Erythroblast (primary cell): ENCODE results near the gene DQX1.

Experiments
- GATA1 ChIP-seq: IDR thresholded peaks from 2 replicates; pipeline ENCODE4 v1.6.1; 2011; ENCODE audit warnings: low read depth, mild to moderate bottlenecking, control low read depth, low read length, moderate library complexity
- POLR2A ChIP-seq: IDR thresholded peaks from 2 replicates; pipeline ENCODE4 v1.6.1; 2011; ENCODE audit warnings: mild to moderate bottlenecking, low read length

DNA sequence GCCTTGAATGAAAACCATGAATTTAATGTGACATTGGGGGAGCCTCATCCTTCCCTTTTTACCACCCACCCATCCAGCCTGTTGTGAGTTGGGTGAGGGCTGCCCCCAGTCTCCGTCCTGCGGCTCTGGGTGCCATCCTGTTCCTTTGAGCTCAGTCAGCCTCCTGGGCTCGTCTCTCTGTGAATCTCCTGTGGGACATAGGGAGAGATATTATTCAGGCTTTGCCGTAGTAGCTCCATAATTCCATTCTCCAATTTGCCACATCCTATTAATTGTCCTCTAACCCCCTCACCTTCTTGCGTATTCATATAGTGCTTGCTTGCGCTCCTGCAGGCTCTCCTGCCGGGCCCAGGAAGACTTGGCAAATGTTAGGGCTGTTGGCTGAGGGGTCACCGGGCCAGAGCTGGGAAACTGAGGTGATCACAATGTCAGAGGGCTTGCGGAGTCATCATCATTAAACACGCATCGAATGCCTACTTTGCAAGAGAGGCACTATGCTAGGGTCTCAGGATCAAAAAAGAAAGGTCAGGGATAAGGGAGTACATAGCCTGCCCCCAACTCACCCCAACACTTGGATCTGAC, 709 bp upstream of the DQX1 start:
- TF ChIP-seq POLR2A (no peak), GATA1 (no peak)
